SHP77 treated with DMSO at 0.1 percent for 48 hours (cell line): ENCODE measurements around the gene LSAMP.
"Not testable (repeated sequence)": the region's sequence is repeated elsewhere in the genome, so short reads cannot be mapped to it uniquely, and the experiment has no call there.

Experiments used
- DNase-seq: peaks from one replicate; lab custom pipeline; 2025; lab: John Stamatoyannopoulos, UW

Gene LSAMP

GRCh38 chr3:115791271-115792153 lies 653.8 kb downstream of the LSAMP start:
- not testable (repeated sequence) for DNase-seq

- no peak for DNase-seq
Observed at GRCh38 chr3:115790759-115791158, 654.5 kb downstream of the LSAMP start.

- no peak for DNase-seq
Observed at GRCh38 chr3:115789481-115789880, 655.8 kb downstream of the LSAMP start.

GRCh38 chr3:115788921-115789470 lies 656.3 kb downstream of the LSAMP start:
- DNase-seq: no peak

GRCh38 chr3:115787818-115788217 lies 657.5 kb downstream of the LSAMP start:
- DNase-seq: no peak

GRCh38 chr3:115785782-115786181 lies 659.5 kb downstream of the LSAMP start:
- no peak for DNase-seq

GRCh38 chr3:115784739-115785536 lies 660.3 kb downstream of the LSAMP start:
- peak; percentile 19 for DNase-seq

- peak; percentile 78 for DNase-seq
Observed at GRCh38 chr3:115783938-115784738, 661.1 kb downstream of the LSAMP start.

- DNase-seq: not testable (repeated sequence)
Observed at GRCh38 chr3:115783426-115783825, 661.9 kb downstream of the LSAMP start.

GRCh38 chr3:115779011-115779410 lies 666.3 kb downstream of the LSAMP start:
- DNase-seq: no peak

GRCh38 chr3:115772951-115773350 lies 672.3 kb downstream of the LSAMP start:
- no peak for DNase-seq

GRCh38 chr3:115768661-115769060 lies 676.6 kb downstream of the LSAMP start:
- no peak for DNase-seq

- no peak for DNase-seq
Observed at GRCh38 chr3:115766587-115767482, 678.5 kb downstream of the LSAMP start.

- no peak for DNase-seq
Observed at GRCh38 chr3:115761927-115762305, 683.4 kb downstream of the LSAMP start.

GRCh38 chr3:115760716-115761115 lies 684.6 kb downstream of the LSAMP start:
- no peak for DNase-seq

- DNase-seq: peak; percentile 34
Observed at GRCh38 chr3:115758076-115758763, 687.1 kb downstream of the LSAMP start.

- DNase-seq: not testable (repeated sequence)
Observed at GRCh38 chr3:115752978-115753377, 692.3 kb downstream of the LSAMP start.
